HepG2 (cell line): ENCODE data around the gene TM7SF3. TPM values are rescaled to one million over a fixed set of nuclear protein-coding genes. Genes with fewer than 3 reads are reported as not detected.

Experiments
- ATAC-seq: fragments of 200-7000 bp; cut with Tn5 transposase; 3 replicates; pipeline ENCODE4 v1.9.1; 2020; ENCODE audit warnings: mild to moderate bottlenecking, moderate library complexity
- BruUV-seq: library from RNA; stranded (reverse); fragments of 400-500 nt; replicated peaks from 2 replicates; lab custom pipeline; 2021; lab: Mats Ljungman, UMichigan
- CTCF ChIA-PET: fragments of 300-600 bp; formaldehyde crosslinking; extraction: SDS; loops from one replicate; lab custom pipeline; 2021; ENCODE audit warnings: low total read pairs, inconsistent platforms, low intra/inter-chr PET ratio; lab: Yijun Ruan, JAX
- POLR2A ChIA-PET: fragments of 350-600 bp; sonication (Branson Sonifier 250); formaldehyde crosslinking; loops from one replicate; lab custom pipeline; 2020; ENCODE audit warnings: antibody characterized with exemption, inconsistent platforms; lab: Yijun Ruan, JAX
- DNase-seq: peaks from one replicate; pipeline ENCODE4 v3.0.0-alpha.2; 2015; ENCODE audit warnings: low spot score
- FAIRE-seq: peaks from 3 replicates; lab custom pipeline; 2011; peaks lifted over from hg19 to GRCh38; lab: Jason Lieb, UNC
- H2AFZ ChIP-seq: one replicate; pipeline ENCODE4 v1.6.1; 2011; ENCODE audit warnings: low read length, inconsistent platforms
- H3K27ac ChIP-seq: fragments of 300-600 bp; 3 replicates; pipeline ENCODE4 v1.8.0; 2011; ENCODE audit warnings: mixed run types, mild to moderate bottlenecking, mixed read lengths, low read length, inconsistent platforms; ENCODE audit not compliant: insufficient read depth; ENCODE audit errors: extremely low read length
- H3K27me3 ChIP-seq, 2 experiments: fragments of 200-600 bp in 1 of 2; 2 replicates in 1 of 2; 3 replicates in 1 of 2; pipeline versions ENCODE4 v1.6.0 to v1.8.0; 2011; ENCODE audit warnings: low read length in 2 of 2, mild to moderate bottlenecking in 2 of 2, moderate library complexity in 2 of 2, inconsistent platforms in 1 of 2; ENCODE audit not compliant: insufficient read depth in 2 of 2, control insufficient read depth in 1 of 2
- H3K36me3 ChIP-seq, 2 experiments: fragments of 200-600 bp in 1 of 2; replicated peaks in 1 of 2; 2 replicates in 1 of 2; 3 replicates in 1 of 2; pipeline versions ENCODE4 v1.5.1 to v1.8.0; 2011; ENCODE audit warnings: low read length in 2 of 2, inconsistent platforms in 1 of 2; ENCODE audit not compliant: insufficient read depth in 2 of 2, control insufficient read depth in 1 of 2
- H3K4me1 ChIP-seq: 2 replicates; pipeline ENCODE4 v1.5.1; 2012; ENCODE audit warnings: low read length, inconsistent platforms; ENCODE audit not compliant: insufficient read depth
- H3K4me2 ChIP-seq: 2 replicates; pipeline ENCODE4 v1.6.0; 2011; ENCODE audit warnings: low read depth, low read length, inconsistent platforms
- H3K4me3 ChIP-seq, 3 experiments: fragments of 200-600 bp in 1 of 3; sonication (generic), shearing (Covaris generic) in 1 of 3; replicated peaks in 1 of 3; 2 replicates each; pipeline ENCODE4 v1.5.1; 2011 to 2016; ENCODE audit warnings: low read length in 3 of 3, inconsistent platforms in 2 of 3, low read depth in 2 of 3, mild to moderate bottlenecking in 2 of 3, control low read depth in 1 of 3, mixed read lengths in 1 of 3; ENCODE audit not compliant: insufficient read depth in 1 of 3
- H3K79me2 ChIP-seq: one replicate; pipeline ENCODE4 v1.6.1; 2011; ENCODE audit warnings: low read length, inconsistent platforms; ENCODE audit not compliant: insufficient read depth
- H3K9ac ChIP-seq: 2 replicates; pipeline ENCODE4 v1.6.0; 2011; ENCODE audit warnings: mild to moderate bottlenecking, low read depth, low read length, inconsistent platforms; ENCODE audit not compliant: insufficient read depth
- H3K9me3 ChIP-seq: 2 replicates; pipeline ENCODE4 v1.5.1; 2012; ENCODE audit warnings: mild to moderate bottlenecking, low read length
- H4K20me1 ChIP-seq: 2 replicates; pipeline ENCODE4 v1.6.0; 2011; ENCODE audit warnings: inconsistent platforms, mild to moderate bottlenecking, low read length, moderate library complexity; ENCODE audit not compliant: insufficient read depth
- CREB1 ChIP-seq, 2 experiments: fragments of 450-650 bp in 1 of 2; IDR thresholded peaks; 2 replicates each; pipeline ENCODE4 v1.6.1; 2016 to 2017; ENCODE audit warnings: control low read depth in 1 of 2, mild to moderate bottlenecking in 1 of 2, missing compliant biosample characterization in 1 of 2, missing genetic modification characterization in 1 of 2
- DMAP1 ChIP-seq: IDR thresholded peaks from 2 replicates; pipeline ENCODE4 v1.6.1; 2016
- RXRB ChIP-seq: IDR thresholded peaks from 2 replicates; pipeline ENCODE4 v1.6.1; 2016; ENCODE audit warnings: borderline replicate concordance, missing genetic modification reagents, missing compliant biosample characterization
- TEAD3 ChIP-seq: optimal IDR thresholded peaks from 2 replicates; pipeline ENCODE3; 2016; ENCODE audit warnings: borderline replicate concordance
- ZNF354B ChIP-seq: sonication (generic); formaldehyde crosslinking; IDR thresholded peaks from 2 replicates; pipeline ENCODE4 v1.8.0; 2022; ENCODE audit warnings: mild to moderate bottlenecking, missing genetic modification reagents
- ZSCAN9 ChIP-seq: IDR thresholded peaks from 2 replicates; pipeline ENCODE4 v1.6.1; 2016; ENCODE audit warnings: borderline replicate concordance
- WGBS: methylation state at CpG from one replicate; pipeline ENCODE4 v1.1.6; 2017; ENCODE audit warnings: low lambda C conversion rate; 5-methylcytosine and 5-hydroxymethylcytosine counted together
- in situ Hi-C: cut with HindIII; loops from 2 replicates; pipeline ENCODE4 v1.10.0; 2017; ENCODE audit warnings: low pct_unique_long_range_greater_than_20kb; ENCODE audit not compliant: extremely low pct_ligation_motif_present
- intact Hi-C: fragments of 100-400 bp; cut with micrococcal nuclease; formaldehyde crosslinking; loops from one replicate; pipeline ENCODE4 v1.10.0; 2022; ENCODE audit not compliant: unreplicated experiment
- polyA plus RNA-seq, 8 experiments: library from polyadenylated mRNA; depleted of rRNA in 3 of 8; stranded (reverse) in 7 of 8; unstranded in 1 of 8; fragments of >200 nt; fragmentation: Illumina TruSeq in 4 of 8; extraction: Trizol in 4 of 8; gene quantifications; 2 replicates each; pipeline versions ENCODE4 v1.2.1 to v1.2.3, GENCODE V29; 2011 to 2016; ENCODE audit warnings: low read depth in 4 of 8, missing spikeins in 1 of 8, mixed read lengths in 1 of 8; ENCODE audit not compliant: insufficient read depth in 1 of 8
- total RNA-seq, 5 experiments: library from RNA; depleted of rRNA; stranded (reverse); fragments of >200 nt; fragmentation: Illumina TruSeq; extraction: Trizol; gene quantifications; 2 replicates each; pipeline ENCODE4 v1.2.3, GENCODE V29; 2016; ENCODE audit warnings: low read depth in 1 of 5
- TF ChIP-seq, protein P1 (sequence below): sonication (generic); formaldehyde crosslinking; conservative IDR thresholded peaks from 2 replicates; pipeline ENCODE4 v1.4.0; 2020; ENCODE audit warnings: missing genetic modification reagents
- TF ChIP-seq, protein P2 (sequence below): sonication (generic); formaldehyde crosslinking; IDR thresholded peaks from 2 replicates; pipeline ENCODE4 v1.4.0; 2020; ENCODE audit warnings: missing genetic modification reagents
- TF ChIP-seq, protein P3 (sequence below): sonication (generic); formaldehyde crosslinking; IDR thresholded peaks from 2 replicates; pipeline ENCODE4 v1.4.0; 2020; ENCODE audit warnings: missing genetic modification reagents, borderline replicate concordance

Gene TM7SF3
- total and polyA plus RNA-seq, 2 of the 13 experiments (the other 11 are each of a cell fraction or from before 2014, with no cell fraction given): 116 to 142 TPM

DNA sequence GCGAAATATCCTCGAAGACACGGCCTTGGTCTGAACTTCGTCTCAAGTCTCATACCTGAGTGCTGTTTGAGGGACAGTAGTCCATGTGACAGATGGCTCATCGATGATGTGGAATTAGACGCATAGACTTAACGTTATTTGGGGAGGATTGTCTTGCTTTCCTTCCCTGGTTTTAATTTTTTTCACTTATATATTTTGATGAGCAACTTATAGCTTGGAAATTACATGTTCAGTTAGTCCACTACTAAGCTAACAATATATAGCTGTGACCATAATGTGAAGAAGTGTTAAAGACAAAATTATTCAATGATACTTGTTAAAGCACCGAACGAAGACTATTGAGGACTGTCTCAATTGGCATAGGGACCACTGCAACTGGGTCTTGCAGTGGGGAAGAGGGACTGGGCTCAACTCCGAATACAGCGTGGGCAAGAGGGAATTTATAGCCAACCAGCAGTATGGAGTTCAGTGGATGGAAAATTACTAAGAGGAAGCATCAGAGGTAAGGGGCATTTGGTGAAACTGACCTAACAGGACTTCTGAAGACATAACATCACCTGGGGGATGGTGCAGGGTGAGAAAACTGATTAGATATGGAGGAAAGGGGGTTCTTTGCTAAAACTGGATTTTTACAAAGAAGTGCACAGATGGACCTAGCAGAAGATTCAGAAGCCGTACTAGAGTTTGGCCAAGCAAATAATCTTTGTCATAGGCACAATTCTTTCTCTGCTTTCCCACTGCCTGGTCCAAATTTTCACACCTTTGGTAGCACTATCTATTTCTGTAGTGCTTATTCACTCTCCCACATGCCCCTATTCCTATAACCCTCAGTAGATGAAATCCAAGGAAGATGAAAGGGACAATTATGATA lies 910 bp upstream of the TM7SF3 start:
- intact Hi-C loops (loop anchor here (1.0 kb wide), 3 partner anchors 77 to 291 kb away; partner anchors contain the start of gene FGFR1OP2), in situ Hi-C loops (loop anchor here (5.0 kb wide), 1 partner anchor 78 kb away; the partner anchor contains the start of genes FGFR1OP2 and INTS13)
- Histone ChIP-seq H2AFZ (peak overlapping the region; percentile 95), H3K27ac (peak overlapping the region; percentile 72), H3K4me3 (peak overlapping the region; percentile 71 to 90 (median 72)), H3K36me3 (peaks cover 0 to 1% of the 10 kb centered on the region in 2 experiments; a peak in 2 of 5 replicates), H3K4me2 (peak overlapping the region; percentile 99), H3K27me3 (no peaks in the 10 kb centered on the region; a peak in 1 of 5 replicates), H3K4me1 (peaks cover 59% of the 10 kb centered on the region), H3K79me2 (peaks cover 33% of the 10 kb centered on the region), H3K9ac (peak overlapping the region; percentile 78), H3K9me3 (no peaks in the 10 kb centered on the region), H4K20me1 (no peaks in the 10 kb centered on the region)
- ATAC-seq: peak; percentile 22
- DNase-seq: no peak
- POLR2A ChIA-PET: no interaction called here
- WGBS: 5% methylated on average over 12 of the region's 12 CpGs
- no TSS peak for BruUV-seq
- CTCF ChIA-PET: interaction anchor here (1.1 to 1.8 kb wide), 2 partner anchors 109 to 162 kb away, joined by 3 to 4 read pairs; no protein-coding TSS in a partner anchor
- no peak for FAIRE-seq
- TF ChIP-seq ZNF354B (CRISPR knock-in tag): 0 out of 2 replicates have a peak, but pooled peaks have one; percentile 3
- TF ChIP-seq, protein P1, sequence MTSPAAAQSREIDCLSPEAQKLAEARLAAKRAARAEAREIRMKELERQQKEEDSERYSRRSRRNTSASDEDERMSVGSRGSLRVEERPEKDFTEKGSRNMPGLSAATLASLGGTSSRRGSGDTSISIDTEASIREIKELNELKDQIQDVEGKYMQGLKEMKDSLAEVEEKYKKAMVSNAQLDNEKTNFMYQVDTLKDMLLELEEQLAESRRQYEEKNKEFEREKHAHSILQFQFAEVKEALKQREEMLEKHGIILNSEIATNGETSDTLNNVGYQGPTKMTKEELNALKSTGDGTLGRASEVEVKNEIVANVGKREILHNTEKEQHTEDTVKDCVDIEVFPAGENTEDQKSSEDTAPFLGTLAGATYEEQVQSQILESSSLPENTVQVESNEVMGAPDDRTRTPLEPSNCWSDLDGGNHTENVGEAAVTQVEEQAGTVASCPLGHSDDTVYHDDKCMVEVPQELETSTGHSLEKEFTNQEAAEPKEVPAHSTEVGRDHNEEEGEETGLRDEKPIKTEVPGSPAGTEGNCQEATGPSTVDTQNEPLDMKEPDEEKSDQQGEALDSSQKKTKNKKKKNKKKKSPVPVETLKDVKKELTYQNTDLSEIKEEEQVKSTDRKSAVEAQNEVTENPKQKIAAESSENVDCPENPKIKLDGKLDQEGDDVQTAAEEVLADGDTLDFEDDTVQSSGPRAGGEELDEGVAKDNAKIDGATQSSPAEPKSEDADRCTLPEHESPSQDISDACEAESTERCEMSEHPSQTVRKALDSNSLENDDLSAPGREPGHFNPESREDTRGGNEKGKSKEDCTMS (CRISPR knock-in tag): 0 out of 2 replicates have a peak, but pooled peaks have one; percentile 15
- TF ChIP-seq, protein P2, sequence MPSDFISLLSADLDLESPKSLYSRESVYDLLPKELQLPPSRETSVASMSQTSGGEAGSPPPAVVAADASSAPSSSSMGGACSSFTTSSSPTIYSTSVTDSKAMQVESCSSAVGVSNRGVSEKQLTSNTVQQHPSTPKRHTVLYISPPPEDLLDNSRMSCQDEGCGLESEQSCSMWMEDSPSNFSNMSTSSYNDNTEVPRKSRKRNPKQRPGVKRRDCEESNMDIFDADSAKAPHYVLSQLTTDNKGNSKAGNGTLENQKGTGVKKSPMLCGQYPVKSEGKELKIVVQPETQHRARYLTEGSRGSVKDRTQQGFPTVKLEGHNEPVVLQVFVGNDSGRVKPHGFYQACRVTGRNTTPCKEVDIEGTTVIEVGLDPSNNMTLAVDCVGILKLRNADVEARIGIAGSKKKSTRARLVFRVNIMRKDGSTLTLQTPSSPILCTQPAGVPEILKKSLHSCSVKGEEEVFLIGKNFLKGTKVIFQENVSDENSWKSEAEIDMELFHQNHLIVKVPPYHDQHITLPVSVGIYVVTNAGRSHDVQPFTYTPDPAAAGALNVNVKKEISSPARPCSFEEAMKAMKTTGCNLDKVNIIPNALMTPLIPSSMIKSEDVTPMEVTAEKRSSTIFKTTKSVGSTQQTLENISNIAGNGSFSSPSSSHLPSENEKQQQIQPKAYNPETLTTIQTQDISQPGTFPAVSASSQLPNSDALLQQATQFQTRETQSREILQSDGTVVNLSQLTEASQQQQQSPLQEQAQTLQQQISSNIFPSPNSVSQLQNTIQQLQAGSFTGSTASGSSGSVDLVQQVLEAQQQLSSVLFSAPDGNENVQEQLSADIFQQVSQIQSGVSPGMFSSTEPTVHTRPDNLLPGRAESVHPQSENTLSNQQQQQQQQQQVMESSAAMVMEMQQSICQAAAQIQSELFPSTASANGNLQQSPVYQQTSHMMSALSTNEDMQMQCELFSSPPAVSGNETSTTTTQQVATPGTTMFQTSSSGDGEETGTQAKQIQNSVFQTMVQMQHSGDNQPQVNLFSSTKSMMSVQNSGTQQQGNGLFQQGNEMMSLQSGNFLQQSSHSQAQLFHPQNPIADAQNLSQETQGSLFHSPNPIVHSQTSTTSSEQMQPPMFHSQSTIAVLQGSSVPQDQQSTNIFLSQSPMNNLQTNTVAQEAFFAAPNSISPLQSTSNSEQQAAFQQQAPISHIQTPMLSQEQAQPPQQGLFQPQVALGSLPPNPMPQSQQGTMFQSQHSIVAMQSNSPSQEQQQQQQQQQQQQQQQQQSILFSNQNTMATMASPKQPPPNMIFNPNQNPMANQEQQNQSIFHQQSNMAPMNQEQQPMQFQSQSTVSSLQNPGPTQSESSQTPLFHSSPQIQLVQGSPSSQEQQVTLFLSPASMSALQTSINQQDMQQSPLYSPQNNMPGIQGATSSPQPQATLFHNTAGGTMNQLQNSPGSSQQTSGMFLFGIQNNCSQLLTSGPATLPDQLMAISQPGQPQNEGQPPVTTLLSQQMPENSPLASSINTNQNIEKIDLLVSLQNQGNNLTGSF (CRISPR knock-in tag): no peak
- TF ChIP-seq ZSCAN9 (CRISPR knock-in tag): 0 out of 2 replicates have a peak, but pooled peaks have one; percentile 21
- peak; percentile 40 for TF ChIP-seq TEAD3 (CRISPR knock-in tag)
- TF ChIP-seq DMAP1 (CRISPR knock-in tag): peak; percentile 51; the same call in 1 of the 2 replicates
- TF ChIP-seq, protein P3, sequence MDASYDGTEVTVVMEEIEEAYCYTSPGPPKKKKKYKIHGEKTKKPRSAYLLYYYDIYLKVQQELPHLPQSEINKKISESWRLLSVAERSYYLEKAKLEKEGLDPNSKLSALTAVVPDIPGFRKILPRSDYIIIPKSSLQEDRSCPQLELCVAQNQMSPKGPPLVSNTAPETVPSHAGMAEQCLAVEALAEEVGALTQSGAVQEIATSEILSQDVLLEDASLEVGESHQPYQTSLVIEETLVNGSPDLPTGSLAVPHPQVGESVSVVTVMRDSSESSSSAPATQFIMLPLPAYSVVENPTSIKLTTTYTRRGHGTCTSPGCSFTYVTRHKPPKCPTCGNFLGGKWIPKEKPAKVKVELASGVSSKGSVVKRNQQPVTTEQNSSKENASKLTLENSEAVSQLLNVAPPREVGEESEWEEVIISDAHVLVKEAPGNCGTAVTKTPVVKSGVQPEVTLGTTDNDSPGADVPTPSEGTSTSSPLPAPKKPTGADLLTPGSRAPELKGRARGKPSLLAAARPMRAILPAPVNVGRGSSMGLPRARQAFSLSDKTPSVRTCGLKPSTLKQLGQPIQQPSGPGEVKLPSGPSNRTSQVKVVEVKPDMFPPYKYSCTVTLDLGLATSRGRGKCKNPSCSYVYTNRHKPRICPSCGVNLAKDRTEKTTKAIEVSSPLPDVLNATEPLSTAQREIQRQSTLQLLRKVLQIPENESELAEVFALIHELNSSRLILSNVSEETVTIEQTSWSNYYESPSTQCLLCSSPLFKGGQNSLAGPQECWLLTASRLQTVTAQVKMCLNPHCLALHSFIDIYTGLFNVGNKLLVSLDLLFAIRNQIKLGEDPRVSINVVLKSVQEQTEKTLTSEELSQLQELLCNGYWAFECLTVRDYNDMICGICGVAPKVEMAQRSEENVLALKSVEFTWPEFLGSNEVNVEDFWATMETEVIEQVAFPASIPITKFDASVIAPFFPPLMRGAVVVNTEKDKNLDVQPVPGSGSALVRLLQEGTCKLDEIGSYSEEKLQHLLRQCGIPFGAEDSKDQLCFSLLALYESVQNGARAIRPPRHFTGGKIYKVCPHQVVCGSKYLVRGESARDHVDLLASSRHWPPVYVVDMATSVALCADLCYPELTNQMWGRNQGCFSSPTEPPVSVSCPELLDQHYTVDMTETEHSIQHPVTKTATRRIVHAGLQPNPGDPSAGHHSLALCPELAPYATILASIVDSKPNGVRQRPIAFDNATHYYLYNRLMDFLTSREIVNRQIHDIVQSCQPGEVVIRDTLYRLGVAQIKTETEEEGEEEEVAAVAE (CRISPR knock-in tag): 0 out of 2 replicates have a peak, but pooled peaks have one; percentile 11
- no peak for TF ChIP-seq CREB1 (IDR thresholded peaks at IDR 0.05)
- TF ChIP-seq CREB1 (CRISPR knock-in tag; IDR thresholded peaks at IDR 0.05): peak; percentile 39; the same call in 1 of the 2 replicates
- TF ChIP-seq RXRB: peak; percentile 43; the same call in 1 of the 2 replicates
